ENCODE results near the gene EBLN2.

DNA sequence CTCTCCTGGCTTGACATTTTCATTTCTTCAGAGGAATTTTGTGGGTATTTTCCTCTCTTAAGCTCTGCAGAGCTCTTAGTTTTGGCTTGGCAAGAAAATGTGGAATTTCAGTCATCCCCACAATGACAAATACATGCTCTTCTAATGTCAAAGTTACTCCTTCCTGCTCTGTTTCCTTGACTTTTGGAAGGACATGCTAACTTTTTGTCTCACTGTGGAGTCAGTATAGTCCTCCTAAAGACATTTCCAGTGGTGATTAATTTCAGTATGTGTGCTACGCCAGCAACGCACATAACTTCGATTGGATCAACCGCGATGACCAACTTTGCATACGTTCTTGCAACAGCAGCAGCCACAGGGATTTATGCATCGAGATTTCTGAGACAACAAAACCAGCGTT is 13.3 kb downstream of the EBLN2 start:
- TF ChIP-seq, protein P1, sequence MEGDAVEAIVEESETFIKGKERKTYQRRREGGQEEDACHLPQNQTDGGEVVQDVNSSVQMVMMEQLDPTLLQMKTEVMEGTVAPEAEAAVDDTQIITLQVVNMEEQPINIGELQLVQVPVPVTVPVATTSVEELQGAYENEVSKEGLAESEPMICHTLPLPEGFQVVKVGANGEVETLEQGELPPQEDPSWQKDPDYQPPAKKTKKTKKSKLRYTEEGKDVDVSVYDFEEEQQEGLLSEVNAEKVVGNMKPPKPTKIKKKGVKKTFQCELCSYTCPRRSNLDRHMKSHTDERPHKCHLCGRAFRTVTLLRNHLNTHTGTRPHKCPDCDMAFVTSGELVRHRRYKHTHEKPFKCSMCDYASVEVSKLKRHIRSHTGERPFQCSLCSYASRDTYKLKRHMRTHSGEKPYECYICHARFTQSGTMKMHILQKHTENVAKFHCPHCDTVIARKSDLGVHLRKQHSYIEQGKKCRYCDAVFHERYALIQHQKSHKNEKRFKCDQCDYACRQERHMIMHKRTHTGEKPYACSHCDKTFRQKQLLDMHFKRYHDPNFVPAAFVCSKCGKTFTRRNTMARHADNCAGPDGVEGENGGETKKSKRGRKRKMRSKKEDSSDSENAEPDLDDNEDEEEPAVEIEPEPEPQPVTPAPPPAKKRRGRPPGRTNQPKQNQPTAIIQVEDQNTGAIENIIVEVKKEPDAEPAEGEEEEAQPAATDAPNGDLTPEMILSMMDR (IDR thresholded peaks at IDR 0.05): no peak
- TF ChIP-seq POLR2A (IDR thresholded peaks at IDR 0.05) (no peak), POLR2AphosphoS5 (IDR thresholded peaks at IDR 0.05) (no peak)

Measured in breast epithelium (tissue), 3 donors.